HG03342 (cell line): ENCODE results near the gene CPED1.

Source experiments
- ATAC-seq: cut with Tn5 transposase; IDR thresholded peaks from one replicate; pipeline ENCODE4 v1.9.1; 2021; ENCODE audit warnings: mild to moderate bottlenecking, moderate library complexity; ENCODE audit not compliant: unreplicated experiment

The CPED1 gene

GRCh38 chr7:120988591-120989256, at the start of gene CPED1:
TSS of gene CPED1 (plus strand) at chr7:120988711. CDS start at chr7:120989622, 911 bp downstream.
- ATAC-seq, result peak; percentile 48

GRCh38 chr7:120939345-120939744, 49.2 kb upstream of the CPED1 start:
- no peak for ATAC-seq

GRCh38 chr7:120941064-120941463, 47.4 kb upstream of the CPED1 start:
- peak; percentile 58 for ATAC-seq

- ATAC-seq, result peak; percentile 14
Measured at GRCh38 chr7:120941856-120942255, 46.7 kb upstream of the CPED1 start.

GRCh38 chr7:120942861-120943260, 45.6 kb upstream of the CPED1 start:
- no peak for ATAC-seq

- ATAC-seq, result no peak
Measured at GRCh38 chr7:120944826-120945562, 43.5 kb upstream of the CPED1 start.

GRCh38 chr7:120947980-120948379, 40.5 kb upstream of the CPED1 start:
- no peak for ATAC-seq

GRCh38 chr7:120949393-120949911, 39.1 kb upstream of the CPED1 start:
- no peak for ATAC-seq

- no peak for ATAC-seq
Measured at GRCh38 chr7:120949998-120950538, 38.4 kb upstream of the CPED1 start.

GRCh38 chr7:120950539-120951308, 37.8 kb upstream of the CPED1 start, which contains the start of gene ING3:
TSS of gene ING3 (plus strand) at chr7:120950777. CDS start at chr7:120950897, 120 bp downstream.
- ATAC-seq, result peak; percentile 96

GRCh38 chr7:120951309-120951699, 37.2 kb upstream of the CPED1 start:
- no peak for ATAC-seq

- ATAC-seq, result no peak
Measured at GRCh38 chr7:120951826-120952225, 36.7 kb upstream of the CPED1 start.

- no peak for ATAC-seq
Measured at GRCh38 chr7:120955577-120956149, 32.8 kb upstream of the CPED1 start.

GRCh38 chr7:120959929-120960484, 28.5 kb upstream of the CPED1 start:
- no peak for ATAC-seq

- ATAC-seq, result no peak
Measured at GRCh38 chr7:120960714-120961113, 27.8 kb upstream of the CPED1 start.

- ATAC-seq, result no peak
Measured at GRCh38 chr7:120961638-120962173, 26.8 kb upstream of the CPED1 start.

- no peak for ATAC-seq
Measured at GRCh38 chr7:120964088-120964487, 24.4 kb upstream of the CPED1 start.

- no peak for ATAC-seq
Measured at GRCh38 chr7:120966961-120967360, 21.6 kb upstream of the CPED1 start.

- ATAC-seq, result no peak
Measured at GRCh38 chr7:120973849-120974248, 14.7 kb upstream of the CPED1 start.
